ENCODE measurements around the gene HYAL2.

Gene HYAL2

DNA sequence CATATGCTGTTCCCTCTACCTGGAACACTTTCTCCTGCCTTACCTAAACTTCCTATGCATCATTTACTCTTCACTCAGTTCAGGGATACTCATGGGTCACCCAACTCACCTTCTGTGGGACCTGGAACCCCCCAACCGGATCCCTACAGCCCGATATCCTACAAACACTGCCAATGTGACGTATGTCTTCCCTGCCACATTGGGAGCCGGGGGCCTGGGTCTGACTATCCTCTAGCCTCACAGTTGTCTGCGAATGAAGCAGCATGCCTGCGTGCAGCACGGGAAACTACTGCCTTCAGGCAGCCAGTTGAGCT is 27.6 kb upstream of the HYAL2 start:
- no peak for DNase-seq

DNA sequence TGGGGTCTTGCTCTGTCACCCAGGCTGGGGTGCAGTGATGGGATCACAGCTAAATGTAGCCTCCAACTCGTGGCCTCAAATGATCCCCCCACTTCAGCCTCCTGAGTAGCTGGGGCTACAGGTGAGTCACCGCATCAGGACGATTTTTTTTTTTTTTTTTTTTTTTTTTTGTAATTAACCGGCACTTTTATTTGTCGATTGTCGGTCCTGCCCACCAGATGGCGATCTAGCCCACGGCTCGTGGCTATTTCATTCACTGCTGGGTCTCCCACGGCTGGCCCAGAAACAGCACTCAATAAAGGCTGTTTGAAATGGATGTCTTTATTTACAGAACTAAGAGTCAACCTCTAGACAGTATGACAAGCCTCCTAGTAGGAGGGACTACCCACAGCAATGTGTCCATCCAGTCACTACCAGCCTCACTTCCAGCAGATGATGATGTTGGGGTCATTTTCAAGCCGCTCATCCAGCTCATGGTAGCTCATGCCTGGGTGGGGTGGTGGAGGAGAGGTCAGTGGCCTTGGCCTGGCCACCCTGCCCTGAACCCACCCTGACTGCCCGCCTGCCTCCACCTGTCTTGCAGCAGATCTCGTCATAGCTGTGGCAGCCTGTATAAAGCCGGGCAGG is 24.8 kb upstream of the HYAL2 start:
- peak; percentile 73 for DNase-seq

DNA sequence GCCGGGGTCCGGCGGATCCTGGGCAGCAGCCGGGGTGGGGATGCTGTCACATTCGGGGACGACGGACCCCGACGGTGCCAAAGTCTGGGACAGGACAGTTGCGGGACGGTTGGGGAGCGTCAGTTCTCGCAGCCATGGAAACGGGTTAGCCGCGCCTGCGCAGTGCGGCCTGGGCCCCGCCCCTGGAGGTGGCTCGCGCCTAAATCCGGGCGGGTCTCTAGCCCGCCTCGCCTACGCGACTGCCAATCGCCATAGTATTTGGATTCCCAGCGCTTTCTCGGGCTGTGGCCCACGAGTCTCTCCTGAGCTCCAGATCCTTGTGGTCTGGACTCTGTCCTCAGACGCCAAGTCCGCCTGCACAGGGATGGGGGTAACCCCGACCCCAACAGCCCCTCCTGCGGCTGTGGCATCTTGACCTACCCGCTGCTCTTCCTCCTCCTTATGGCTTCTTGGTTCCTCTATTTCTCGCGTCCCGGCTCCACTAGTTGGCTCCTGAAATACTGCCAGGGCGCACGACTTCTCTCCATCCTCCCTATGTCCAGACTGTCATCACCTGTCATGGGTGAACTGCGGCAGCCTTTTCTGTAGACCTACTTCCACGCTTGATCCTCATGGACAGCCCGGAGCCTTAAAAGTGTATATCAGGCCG is 23.2 kb upstream of the HYAL2 start, which contains the start of gene ZMYND10:
TSS of gene ZMYND10 (minus strand) at position 147 of the 649 bp plus-strand sequence. CDS start 153 bp downstream, outside the sequence.
- peak; percentile 69 for DNase-seq

DNA sequence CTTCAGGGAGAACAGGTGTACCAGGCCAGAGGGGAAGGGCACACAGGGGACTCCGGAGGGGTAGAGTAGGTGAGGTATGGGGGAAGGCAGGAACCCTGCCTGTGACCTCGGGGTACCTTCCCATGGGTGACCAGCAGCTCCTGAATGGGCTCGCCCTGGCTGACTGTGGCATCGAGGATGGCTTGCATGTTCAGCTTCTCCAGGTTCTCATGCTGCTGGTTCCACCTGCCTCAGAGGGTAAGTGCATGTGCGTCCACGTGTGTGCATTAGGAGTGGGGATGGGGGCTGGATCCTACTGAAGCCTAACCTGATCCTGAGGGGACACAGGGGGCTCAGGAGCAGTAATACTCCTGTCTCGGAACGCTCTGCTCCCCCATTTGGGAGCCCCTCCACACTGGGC is 22.5 kb upstream of the HYAL2 start:
- no peak for DNase-seq

DNA sequence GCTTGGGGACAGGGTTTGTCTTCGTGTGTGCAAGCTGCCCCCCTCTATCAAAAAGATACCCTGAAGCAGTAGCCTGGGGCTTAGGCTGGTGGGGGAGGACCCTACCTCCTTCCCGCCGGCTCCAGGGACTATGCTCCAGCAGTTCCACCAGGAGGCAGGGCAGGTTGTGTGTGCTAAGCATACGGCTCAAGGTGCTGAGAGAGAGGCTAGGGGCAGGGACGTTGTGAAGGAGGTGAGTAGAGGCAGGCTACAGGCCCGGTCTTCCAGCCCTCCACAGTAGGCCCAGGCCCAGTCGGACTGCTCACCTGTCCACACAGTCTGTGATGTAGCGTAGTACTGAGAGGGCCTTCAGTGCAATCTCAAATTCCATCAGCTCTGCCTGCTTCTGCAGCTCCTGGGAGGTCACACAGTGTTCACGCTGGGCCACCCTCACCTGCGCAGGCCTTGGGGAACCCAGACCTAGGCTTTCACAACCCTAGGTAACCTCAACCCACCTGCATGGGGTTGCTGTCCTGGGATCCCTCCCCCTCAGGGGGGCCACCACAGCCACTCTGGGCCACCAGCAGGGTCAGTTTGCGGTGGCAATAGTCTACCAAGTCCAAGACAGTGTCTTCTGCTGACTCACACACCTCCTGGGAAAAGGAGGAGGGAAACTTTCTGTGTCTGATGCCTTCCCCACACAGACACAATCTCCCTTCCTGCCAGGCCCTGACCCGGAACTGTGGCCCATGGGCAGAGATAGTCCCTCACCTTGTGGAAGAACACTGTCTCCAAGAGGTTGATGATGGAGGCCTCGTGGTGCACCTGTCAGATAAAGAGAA is 20.5 kb upstream of the HYAL2 start:
- DNase-seq: no peak

DNA sequence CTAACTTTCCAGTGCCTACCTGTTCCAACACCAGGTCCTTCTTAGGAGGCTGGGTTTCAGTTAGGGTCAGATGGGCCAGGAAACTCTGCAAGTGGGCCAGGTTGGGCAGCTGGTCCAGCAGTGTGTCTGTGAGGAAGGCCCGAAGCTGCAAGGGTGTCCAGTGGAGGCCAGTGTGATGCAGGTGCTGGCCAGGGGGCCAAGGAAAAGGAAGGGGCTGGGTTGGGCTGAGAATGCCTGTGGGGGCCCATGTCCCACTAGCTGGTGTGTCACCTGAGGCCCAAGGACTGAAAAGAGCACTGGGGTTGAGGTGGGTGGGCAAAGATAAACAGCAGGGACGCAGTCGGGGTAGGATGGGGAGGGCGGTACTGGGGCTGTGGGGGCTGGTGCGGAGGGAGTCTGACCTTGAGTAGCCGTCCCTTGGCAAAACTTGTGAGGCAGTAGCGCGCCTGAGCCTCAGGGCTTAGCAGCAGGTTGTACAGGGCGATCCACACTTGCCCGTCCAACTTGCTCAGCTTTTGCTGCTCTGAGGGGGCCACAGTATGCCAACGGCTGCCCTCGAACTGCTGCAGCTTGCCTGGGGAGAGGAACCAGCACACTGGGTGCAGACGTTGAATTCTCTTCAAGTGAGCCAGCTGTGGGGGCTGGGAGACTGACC is 19.6 kb upstream of the HYAL2 start:
- DNase-seq: no peak

DNA sequence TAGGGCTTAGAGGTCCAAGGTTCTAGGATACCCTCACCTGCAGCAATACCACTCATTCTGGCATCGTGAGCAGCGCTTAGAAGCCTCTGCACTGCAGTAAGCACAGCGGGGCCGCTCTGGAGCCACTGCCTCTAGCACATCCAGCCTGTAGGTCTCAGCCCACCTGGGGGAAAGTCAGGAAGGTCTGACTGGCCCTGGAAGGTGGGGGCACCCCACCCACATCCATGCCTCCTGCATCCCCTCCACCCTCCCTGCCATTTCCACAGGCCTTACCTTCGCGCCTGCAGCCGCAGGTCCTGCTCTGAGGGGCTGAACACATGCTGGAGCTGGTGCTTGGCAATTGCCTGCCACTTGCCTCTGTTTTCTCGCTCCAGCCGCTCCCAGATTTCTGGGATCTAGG is 19.0 kb upstream of the HYAL2 start:
- no peak for DNase-seq

DNA sequence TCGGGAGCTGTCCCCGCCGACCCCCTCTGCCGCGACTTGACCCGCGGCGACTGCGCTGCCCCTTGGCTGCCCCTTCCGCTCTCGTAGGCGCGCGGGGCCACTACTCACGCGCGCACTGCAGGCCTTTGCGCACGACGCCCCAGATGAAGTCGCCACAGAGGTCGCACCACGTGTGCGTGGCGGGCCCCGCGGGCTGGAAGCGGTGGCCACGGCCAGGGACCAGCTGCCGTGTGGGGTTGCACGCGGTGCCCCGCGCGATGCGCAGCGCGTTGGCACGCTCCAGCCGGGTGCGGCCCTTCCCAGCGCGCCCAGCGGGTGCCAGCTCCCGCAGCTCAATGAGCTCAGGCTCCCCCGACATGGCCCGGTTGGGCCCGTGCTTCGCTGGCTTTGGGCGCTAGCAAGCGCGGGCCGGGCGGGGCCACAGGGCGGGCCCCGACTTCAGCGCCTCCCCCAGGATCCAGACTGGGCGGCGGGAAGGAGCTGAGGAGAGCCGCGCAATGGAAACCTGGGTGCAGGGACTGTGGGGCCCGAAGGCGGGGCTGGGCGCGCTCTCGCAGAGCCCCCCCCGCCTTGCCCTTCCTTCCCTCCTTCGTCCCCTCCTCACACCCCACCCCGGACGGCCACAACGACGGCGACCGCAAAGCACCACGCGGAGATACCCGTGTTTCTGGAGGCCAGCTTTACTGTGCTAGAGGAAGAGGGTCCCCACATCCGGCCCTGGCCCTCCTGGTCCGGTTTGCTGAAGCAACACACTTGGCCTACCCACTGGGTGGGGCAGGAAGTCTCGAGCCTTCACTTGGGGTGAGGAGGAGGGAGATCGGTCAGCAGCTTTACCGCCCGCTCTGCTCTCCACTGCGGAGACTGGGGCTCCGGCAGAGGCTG is 18.1 kb upstream of the HYAL2 start, which contains the start of gene RASSF1:
TSS of gene RASSF1 (minus strand) at position 389 of the 882 bp plus-strand sequence. CDS start at position 358, 31 bp downstream.
- DNase-seq: peak; percentile 55

DNA sequence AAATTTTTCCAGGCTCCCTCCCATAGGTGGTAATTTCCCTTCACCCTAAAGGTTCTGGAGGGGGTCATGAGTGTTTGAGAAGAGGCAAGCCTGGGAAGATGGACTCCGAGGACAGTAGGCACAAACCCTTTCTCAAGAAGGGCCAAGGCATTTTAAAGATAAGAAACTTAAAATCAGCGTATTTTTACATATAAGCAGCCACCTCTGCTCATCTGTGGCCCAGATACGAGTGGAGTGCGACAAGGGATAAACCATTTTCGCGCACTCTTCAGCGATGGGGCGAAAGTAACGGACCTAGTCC is 17.6 kb upstream of the HYAL2 start:
- no peak for DNase-seq

DNA sequence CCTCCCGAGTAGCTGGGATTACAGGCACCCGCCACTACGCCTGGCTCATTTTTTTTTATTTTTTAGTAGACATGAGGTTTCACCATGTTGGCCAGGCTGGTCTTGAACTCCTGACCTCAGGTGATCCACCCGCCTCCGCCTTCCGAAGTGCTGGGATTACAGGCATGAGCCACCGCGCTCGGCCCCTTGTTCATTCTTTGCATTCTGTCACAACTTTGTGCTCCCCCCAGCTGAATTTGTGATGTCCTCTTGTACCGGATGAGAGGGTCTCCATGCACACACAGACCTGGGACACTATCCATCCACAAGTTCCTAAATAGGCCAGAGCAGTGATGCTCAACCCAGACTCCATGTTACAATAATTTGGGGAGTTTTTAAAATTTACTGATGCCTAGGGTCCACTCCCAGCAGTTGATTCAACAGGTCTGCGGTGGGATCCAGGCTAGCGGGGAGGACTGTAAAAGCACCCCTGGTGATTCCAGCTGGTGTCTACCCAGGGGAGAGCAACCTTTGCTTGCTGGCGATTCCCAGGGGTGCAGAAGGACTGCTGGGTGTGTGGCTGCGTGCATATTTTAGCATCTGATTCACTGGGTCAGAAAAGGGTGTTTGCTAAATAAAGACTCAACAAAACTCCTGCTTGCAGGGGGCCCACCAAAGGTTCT is 17.1 kb upstream of the HYAL2 start:
- no peak for DNase-seq

DNA sequence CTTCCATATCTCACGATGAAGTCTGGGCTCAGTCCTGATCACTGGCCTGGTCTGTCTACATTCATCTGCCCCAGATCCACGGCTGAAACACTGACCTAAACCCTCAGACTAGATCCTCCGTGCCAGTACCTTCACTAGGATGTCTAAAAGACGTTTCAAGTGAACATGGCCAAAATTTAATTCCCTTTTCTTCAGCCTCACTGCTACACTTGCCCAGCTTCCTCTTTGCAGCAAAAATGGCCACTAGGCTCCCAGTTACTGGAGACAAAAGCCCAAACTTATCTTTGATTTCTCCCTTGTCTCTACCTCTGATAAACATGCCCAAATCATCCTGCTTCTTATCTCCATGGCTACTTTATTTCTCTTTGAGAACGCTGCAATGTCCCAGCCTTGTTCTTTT is 16.4 kb upstream of the HYAL2 start:
- DNase-seq: no peak

DNA sequence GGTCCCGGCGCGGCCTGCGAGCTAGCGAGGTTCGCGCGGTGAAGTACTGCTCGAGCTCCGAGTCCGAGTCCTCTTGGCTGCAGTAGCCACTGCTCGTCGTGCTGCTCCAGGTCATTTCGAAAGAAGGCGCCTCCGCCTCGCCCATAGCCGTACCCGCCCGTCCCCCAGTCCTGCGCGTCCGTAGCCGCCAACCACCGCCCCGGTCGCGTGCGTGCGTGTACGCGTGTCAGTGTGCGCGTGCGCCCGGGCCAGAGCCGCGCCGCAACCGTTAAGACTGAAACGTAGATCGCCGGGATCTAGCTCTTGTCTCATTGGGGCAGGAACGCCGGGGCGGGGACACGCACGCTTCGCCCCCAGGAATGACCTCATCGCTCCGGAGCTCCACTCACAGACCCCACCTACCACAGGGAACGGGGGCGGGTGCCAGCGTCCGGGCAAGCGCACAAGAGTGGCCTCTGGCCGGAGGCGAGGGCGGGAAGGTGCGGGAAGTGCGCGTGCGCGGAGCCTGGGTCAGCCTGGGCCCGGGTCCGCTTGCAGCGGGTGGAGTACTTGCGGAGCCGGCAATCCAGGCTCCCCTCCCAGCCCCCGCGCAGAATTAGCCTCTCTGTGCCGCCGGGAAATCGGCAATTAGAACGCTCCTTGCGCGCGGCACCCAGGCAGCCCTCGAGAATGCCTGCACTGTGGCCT is 14.8 kb upstream of the HYAL2 start:
- DNase-seq: peak; percentile 89

DNA sequence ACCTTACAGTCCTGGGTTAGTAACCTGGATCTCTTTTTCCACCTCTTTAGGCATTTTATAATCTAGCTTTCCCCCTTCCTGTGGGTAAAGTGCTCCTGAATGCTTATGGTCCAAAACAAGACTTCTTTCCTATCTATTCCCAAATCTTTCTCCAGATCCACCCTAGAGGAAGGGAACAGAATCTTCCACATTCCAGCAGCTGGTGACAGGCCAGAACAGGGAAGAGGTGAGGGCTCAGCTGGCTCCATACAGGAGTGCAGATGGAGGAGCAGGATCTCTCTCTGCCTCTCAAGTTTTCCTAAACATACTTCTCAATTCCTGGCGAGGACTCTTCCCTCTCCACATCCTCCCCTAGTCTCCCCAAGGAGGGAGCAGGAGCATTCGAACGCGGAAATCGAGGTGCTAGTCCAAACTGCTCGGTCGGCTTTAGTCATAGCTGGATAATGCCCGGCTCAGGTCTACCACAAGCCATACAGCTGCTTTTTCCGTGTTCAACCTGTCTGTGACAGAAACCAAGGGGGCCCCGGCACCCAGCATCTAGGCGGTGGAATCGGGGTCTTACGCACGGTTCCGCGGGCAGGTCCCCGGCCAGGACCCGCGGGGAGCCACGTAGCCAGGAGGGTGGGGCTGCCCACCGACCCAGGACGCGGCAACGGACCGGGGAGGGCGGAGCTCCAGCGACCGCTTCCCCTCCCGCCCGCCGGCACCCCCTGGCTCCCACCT is 14.1 kb upstream of the HYAL2 start:
- no peak for DNase-seq

DNA sequence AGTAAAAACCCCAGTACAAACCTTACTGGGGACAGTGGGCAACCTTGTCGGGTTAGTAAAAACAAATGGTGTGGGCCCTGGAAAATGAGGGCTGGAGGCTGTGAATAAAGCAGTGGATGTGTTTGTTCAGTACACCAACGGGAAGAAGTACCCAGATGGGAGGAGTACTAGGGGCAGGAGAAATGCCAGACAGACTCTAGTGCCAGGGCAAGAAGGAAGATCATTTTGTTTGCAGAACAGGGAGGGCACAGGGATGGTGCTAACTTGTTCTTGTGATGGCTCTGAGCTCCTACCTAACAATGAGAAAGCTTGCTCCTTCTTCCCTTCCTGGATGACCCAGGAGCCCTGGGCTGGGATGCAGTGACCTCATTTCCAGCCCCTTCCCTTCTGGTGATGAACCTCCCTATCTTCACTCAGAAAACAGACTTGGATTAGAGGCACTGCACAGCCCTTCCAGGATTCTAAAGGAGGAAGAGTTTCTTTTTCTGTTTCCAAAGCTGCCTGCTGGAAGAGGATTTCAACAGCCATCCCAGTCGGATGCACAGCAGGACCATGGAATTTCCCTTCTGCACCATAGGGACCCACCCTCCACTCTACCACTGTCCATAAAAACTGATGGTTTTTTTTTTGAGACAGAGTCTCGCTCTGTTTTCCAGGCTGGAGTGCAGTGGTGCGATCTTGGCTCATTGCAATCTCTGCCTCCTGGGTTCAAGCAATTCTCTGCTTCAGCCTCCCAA is 12.0 kb upstream of the HYAL2 start:
- no peak for DNase-seq

DNA sequence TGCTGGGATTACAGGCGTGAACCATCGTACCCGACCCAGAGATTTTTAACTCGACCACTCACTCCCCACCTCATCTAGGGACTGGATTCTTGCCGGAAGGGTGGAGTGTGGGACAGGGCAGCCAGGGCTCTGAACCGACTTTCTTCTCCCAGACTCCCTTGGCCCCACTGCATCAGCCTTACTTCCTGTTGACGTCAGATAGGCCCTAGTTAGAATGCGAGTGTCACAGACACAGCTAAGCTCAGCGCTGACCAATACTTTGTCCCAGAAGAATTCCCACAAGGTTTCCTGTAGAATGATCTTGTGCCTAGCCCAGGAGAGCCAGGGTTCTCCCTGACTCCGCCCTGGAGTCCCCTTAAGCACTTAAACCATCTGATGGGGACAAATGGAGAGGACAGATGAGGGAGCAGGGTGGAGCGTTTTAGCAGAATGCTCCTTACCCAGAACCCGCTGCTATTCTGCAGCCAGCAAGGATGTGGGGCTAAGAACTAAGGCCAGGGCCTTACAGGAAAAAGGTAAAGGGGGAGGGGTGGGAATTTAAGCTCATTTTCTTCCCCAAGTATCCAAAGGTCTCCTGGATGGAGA is 11.3 kb upstream of the HYAL2 start:
- DNase-seq: no peak

DNA sequence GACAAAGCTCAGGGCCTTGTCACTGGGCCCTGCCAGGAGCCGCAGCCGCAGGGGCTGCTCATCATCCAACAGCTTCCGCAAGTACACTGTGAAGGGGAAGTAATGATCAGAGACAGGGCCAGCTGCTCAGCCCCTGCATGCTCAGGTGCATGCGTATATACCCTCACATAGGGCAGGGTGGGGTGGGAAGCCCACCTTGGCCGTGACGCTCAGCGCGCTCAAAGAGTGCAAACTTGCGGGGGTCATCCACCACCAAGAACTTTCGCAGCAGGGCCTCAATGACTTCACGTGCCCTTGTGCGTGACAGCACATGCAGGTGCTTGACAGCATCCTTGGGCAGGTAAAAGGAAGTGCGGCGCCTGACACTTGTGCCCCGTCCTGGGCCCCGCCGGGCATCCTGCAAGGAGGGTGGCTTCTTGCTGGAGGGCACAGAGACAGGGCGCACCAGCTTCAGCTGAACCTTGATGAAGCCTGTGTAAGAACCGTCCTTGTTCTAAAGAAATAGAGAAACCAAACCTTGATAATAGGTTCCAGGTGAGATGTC is 8.9 kb upstream of the HYAL2 start:
- DNase-seq: no peak

DNA sequence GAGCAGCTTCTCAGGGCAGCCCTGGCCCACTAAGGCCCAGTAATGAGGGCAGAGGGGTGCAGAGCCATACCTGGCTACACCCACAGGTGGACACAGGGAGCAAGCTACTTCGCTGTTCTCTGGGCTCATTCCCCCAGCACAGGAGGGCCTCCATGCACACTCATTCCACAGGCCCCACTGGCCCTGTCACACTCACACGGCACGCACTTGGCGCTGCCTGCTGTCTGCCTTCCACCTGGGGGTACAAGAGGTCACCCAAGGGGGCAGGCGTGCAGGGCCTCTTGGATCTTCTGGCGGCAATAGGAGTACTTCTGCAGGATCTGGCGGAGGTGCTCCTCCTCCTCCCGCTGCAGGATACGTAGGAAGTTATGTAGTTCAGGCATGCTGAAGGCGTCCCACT is 7.8 kb upstream of the HYAL2 start:
- no peak for DNase-seq

DNA sequence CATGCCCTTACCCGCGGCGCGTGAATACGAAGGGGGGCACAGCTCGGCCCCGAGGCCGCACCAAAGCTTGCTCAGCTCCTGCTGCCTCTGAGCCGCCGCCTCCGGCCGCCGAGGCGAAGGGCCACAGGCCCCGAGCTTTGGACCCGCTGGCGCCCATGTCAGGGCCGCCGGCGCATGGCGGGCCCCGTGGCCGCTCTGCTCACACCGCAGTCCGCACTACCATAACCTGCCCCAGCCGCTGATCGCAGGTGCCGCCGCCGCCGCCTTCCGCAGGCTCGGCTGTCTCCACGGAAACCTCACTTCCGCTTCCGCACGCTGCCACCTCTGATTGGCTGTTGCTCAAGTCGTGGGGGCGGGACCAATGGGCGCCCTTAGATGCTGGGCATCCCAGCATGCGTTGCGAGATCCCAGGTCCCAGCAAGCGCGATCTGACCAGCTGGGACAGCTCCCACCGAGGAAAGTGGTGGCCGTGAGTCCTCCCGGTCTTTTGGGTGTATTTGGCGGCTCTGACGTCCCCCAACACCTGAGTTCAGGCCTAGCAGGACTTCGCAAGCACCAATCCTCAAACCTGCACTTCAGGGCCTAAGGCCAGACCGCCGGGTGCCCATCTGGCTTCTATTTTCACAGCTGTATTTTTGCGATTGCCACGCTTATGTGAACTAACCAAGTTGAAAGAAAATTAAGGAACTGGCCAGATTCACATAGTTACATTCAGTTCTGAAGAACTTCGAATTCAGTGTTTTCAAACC is 5.6 kb upstream of the HYAL2 start, which contains the start of gene TUSC2:
TSS of gene TUSC2 (minus strand) at position 281 of the 749 bp plus-strand sequence. CDS start at position 157, 124 bp downstream.
- peak; percentile 92 for DNase-seq

Measured in activated effector memory CD4-positive, alpha-beta T cell treated with Interleukin-2 at 50 U/mL for 16 hours (primary cell).